Measurements from ENCODE around the gene ARMC6. TPM values are rescaled to one million over a fixed set of nuclear protein-coding genes. Genes with fewer than 3 reads are reported as not detected.

The ARMC6 gene
- total and polyA plus RNA-seq, 2 of the 13 experiments (the other 11 are each of a cell fraction or from before 2014, with no cell fraction given) = 16.2 to 36.8 TPM

GRCh38 chr19:19098703-19099632, 65.6 kb downstream of the ARMC6 start (continued):
- TF ChIP-seq REPIN1 (CRISPR knock-in tag; IDR thresholded peaks at IDR 0.05; ENCODE audit: borderline replicate concordance, low read depth) (peak; percentile 78), ZNF136 (CRISPR knock-in tag; IDR thresholded peaks at IDR 0.05; ENCODE audit: low read depth) (no peak), PAF1 (CRISPR knock-in tag; IDR thresholded peaks at IDR 0.05) (no peak), ZNF292 (CRISPR knock-in tag; IDR thresholded peaks at IDR 0.05; ENCODE audit: borderline replicate concordance, low read depth) (peak; percentile 91), TFDP1 (CRISPR knock-in tag; IDR thresholded peaks at IDR 0.05; ENCODE audit: borderline replicate concordance) (peak; percentile 30; the same call in 1 of the 2 replicates), ZNF446 (CRISPR knock-in tag; IDR thresholded peaks at IDR 0.05) (no peak), RFX3 (CRISPR knock-in tag; IDR thresholded peaks at IDR 0.05) (no peak), RFX5 (IDR thresholded peaks at IDR 0.05; ENCODE audit: low read depth, low read length) (no peak), SYNCRIP (IDR thresholded peaks at IDR 0.05; ENCODE audit: insufficient read depth, low read depth, low read length) (no peak), PLSCR1 (CRISPR knock-in tag; IDR thresholded peaks at IDR 0.05; ENCODE audit: borderline replicate concordance) (no peak), HINFP (CRISPR knock-in tag; IDR thresholded peaks at IDR 0.05; ENCODE audit: low read depth) (no peak), DMTF1 (CRISPR knock-in tag; IDR thresholded peaks at IDR 0.05) (no peak), ZNF205 (CRISPR knock-in tag; IDR thresholded peaks at IDR 0.05) (peak; percentile 75; the same call in 1 of the 2 replicates), JDP2 (CRISPR knock-in tag; IDR thresholded peaks at IDR 0.05; ENCODE audit: borderline replicate concordance) (no peak), ZBTB46 (CRISPR knock-in tag; IDR thresholded peaks at IDR 0.05; ENCODE audit: borderline replicate concordance) (no peak), ZBTB25 (CRISPR knock-in tag; IDR thresholded peaks at IDR 0.05) (peak; percentile 65; the same call in 1 of the 2 replicates), ZNF207 (IDR thresholded peaks at IDR 0.05; ENCODE audit: borderline replicate concordance) (no peak), ZNF430 (CRISPR knock-in tag; IDR thresholded peaks at IDR 0.05) (no peak)

All from HepG2 (cell line).